ENCODE measurements around the gene KANK3. TPM values are rescaled to one million over a fixed set of nuclear protein-coding genes. Genes with fewer than 3 reads are reported as not detected.
"Not testable (repeated sequence)": the region's sequence is repeated elsewhere in the genome, so short reads cannot be mapped to it uniquely, and the experiment has no call there.

KANK3 gene
- total and polyA plus RNA-seq, 10 of the 15 experiments (the other 5 are each of a cell fraction or from before 2014, with no cell fraction given) = 0.03 to 0.93 (median 0.22) TPM; not detected in 1

- Histone ChIP-seq H3K36me3 (ENCODE audit: control insufficient read depth in 2 of 2, insufficient read depth in 2 of 2, low read length in 1 of 2) (peaks cover 0 to 3% of the 10 kb centered on the region in 2 experiments; a peak in 3 of 4 replicates), H2AFZ (ENCODE audit: control insufficient read depth, low read depth, low read length) (no peak overlapping the region), H4K20me1 (ENCODE audit: control insufficient read depth, insufficient read depth) (no peaks in the 10 kb centered on the region), H3K4me3 (no peak overlapping the region), H3K79me2 (ENCODE audit: control insufficient read depth, insufficient read depth, low read length) (peaks cover 19% of the 10 kb centered on the region), H3K9ac (ENCODE audit: control insufficient read depth, insufficient read depth, low read length) (no peak overlapping the region), H3K27ac (ENCODE audit: control insufficient read depth, insufficient read depth) (no peak overlapping the region), H3K9me3 (replicated peaks; ENCODE audit: control insufficient read depth, insufficient read depth, low read length) (no peaks in the 10 kb centered on the region), H3K4me2 (ENCODE audit: control insufficient read depth, insufficient read depth) (no peak overlapping the region), H3K4me1 (ENCODE audit: control insufficient read depth, insufficient read depth, low read length) (no peaks in the 10 kb centered on the region; the same call in 1 of the 2 replicates), H3K27me3 (replicated peaks in 1 of 2; ENCODE audit: control insufficient read depth in 2 of 2, insufficient read depth in 2 of 2, low read length in 1 of 2) (no peaks in the 10 kb centered on the region)
- no peak for ATAC-seq
- intact Hi-C loops (cut with micrococcal nuclease; ENCODE audit: unreplicated experiment) (no loop called here), in situ Hi-C loops (cut with MboI) (no loop called here)
- ChIA-PET SMC1A (ENCODE audit: uncharacterized antibody, unreplicated experiment) (no interaction called here), POLR2A (no interaction called here), CTCF (interaction anchor here (1.1 kb wide), 1 partner anchor 47 kb away, joined by 3 read pairs; no protein-coding TSS in a partner anchor), RAD21 (ENCODE audit: unreplicated experiment) (no interaction called here)
- no peak for DNase-seq (ENCODE audit: low read depth, low spot score)
- WGBS (ENCODE audit: insufficient coverage, insufficient replicate concordance, low lambda C conversion rate, missing lambda C conversion rate) = 96% methylated on average over 14 of the region's 14 CpGs
- TF ChIP-seq RAD51 (IDR thresholded peaks at IDR 0.05) = no peak
- FAIRE-seq = no peak
- BruUV-seq (replicated peaks) = no TSS peak
These were observed 26.5 kb downstream of the KANK3 start for GRCh38 chr19:8316351-8317125.

GRCh38 chr19:8314981-8315640 is 28.0 kb downstream of the KANK3 start:
- H3K79me2 ChIP-seq (ENCODE audit: control insufficient read depth, insufficient read depth, low read length); DNase-seq (ENCODE audit: low read depth, low spot score); H3K4me3 ChIP-seq; H3K9me3 ChIP-seq (replicated peaks; ENCODE audit: control insufficient read depth, insufficient read depth, low read length); BruUV-seq (replicated peaks); FAIRE-seq; H3K27me3 ChIP-seq (replicated peaks in 1 of 2; ENCODE audit: control insufficient read depth in 2 of 2, insufficient read depth in 2 of 2, low read length in 1 of 2); ATAC-seq; H3K27ac ChIP-seq (ENCODE audit: control insufficient read depth, insufficient read depth); SMC1A ChIA-PET (ENCODE audit: uncharacterized antibody, unreplicated experiment); RAD21 ChIA-PET (ENCODE audit: unreplicated experiment); H2AFZ ChIP-seq (ENCODE audit: control insufficient read depth, low read depth, low read length); H4K20me1 ChIP-seq (ENCODE audit: control insufficient read depth, insufficient read depth); intact Hi-C loops (cut with micrococcal nuclease; ENCODE audit: unreplicated experiment); in situ Hi-C loops (cut with MboI); POLR2A ChIA-PET; CTCF ChIA-PET; H3K36me3 ChIP-seq (ENCODE audit: control insufficient read depth in 2 of 2, insufficient read depth in 2 of 2, low read length in 1 of 2); H3K9ac ChIP-seq (ENCODE audit: control insufficient read depth, insufficient read depth, low read length); H3K4me2 ChIP-seq (ENCODE audit: control insufficient read depth, insufficient read depth); H3K4me1 ChIP-seq (ENCODE audit: control insufficient read depth, insufficient read depth, low read length): not testable (repeated sequence)
- WGBS (ENCODE audit: insufficient coverage, insufficient replicate concordance, low lambda C conversion rate, missing lambda C conversion rate) = 99% methylated on average over 11 of the region's 11 CpGs

Measured in GM12878 (cell line).